H1 (cell line): Measurements from ENCODE around the gene PSMC2. TPM values are rescaled to one million over a fixed set of nuclear protein-coding genes. Genes with fewer than 3 reads are reported as not detected.

ENCODE experiments used
- CTCF ChIA-PET: fragments of 300-600 bp; sonication (Branson Sonifier 250); formaldehyde crosslinking; loops from one replicate; lab custom pipeline; 2021; ENCODE audit not compliant: partially characterized antibody; lab: Charles Lee
- POLR2A ChIA-PET: fragments of 300-600 bp; sonication (Branson Sonifier 250); formaldehyde crosslinking; loops from one replicate; lab custom pipeline; 2021; ENCODE audit warnings: inconsistent platforms; ENCODE audit not compliant: partially characterized antibody; lab: Charles Lee
- DNase-seq, 2 experiments: peaks; one replicate each; pipeline versions ENCODE4 v3.0.0 to v3.0.0-alpha.2; 2010 to 2022; ENCODE audit warnings: low spot score in 2 of 2, low read depth in 1 of 2, mixed read lengths in 1 of 2
- FAIRE-seq: peaks from 2 replicates; lab custom pipeline; 2011; peaks lifted over from hg19 to GRCh38; lab: Jason Lieb, UNC
- H2AFZ ChIP-seq: 2 replicates; pipeline ENCODE4 v1.8.1; 2012; ENCODE audit warnings: low read length, inconsistent platforms
- H2AK5ac ChIP-seq: 2 replicates; pipeline ENCODE4 v1.6.1; 2013; ENCODE audit warnings: low read depth, low read length
- H2BK120ac ChIP-seq: replicated peaks from 2 replicates; pipeline ENCODE3; 2013; ENCODE audit warnings: low read depth, low read length, inconsistent platforms
- H2BK12ac ChIP-seq: 2 replicates; pipeline ENCODE4 v1.6.1; 2013; ENCODE audit warnings: low read depth, low read length
- H2BK15ac ChIP-seq: 2 replicates; pipeline ENCODE4 v1.6.1; 2013; ENCODE audit warnings: low read length
- H2BK20ac ChIP-seq: 2 replicates; pipeline ENCODE4 v1.6.1; 2013; ENCODE audit warnings: low read length
- H2BK5ac ChIP-seq: 2 replicates; pipeline ENCODE4 v1.6.1; 2013; ENCODE audit warnings: low read depth, low read length
- H3K14ac ChIP-seq: 2 replicates; pipeline ENCODE4 v1.6.1; 2013; ENCODE audit warnings: inconsistent platforms; ENCODE audit not compliant: insufficient read length
- H3K18ac ChIP-seq: 2 replicates; pipeline ENCODE4 v1.6.1; 2013; ENCODE audit warnings: low read length; ENCODE audit errors: extremely low read depth
- H3K23ac ChIP-seq: 2 replicates; pipeline ENCODE4 v1.6.1; 2013; ENCODE audit warnings: inconsistent platforms; ENCODE audit not compliant: insufficient read length
- H3K23me2 ChIP-seq: 2 replicates; pipeline ENCODE4 v1.6.1; 2013; ENCODE audit warnings: low read depth, low read length
- H3K27ac ChIP-seq: 2 replicates; pipeline ENCODE4 v1.6.1; 2011; ENCODE audit warnings: low read depth, low read length, inconsistent platforms
- H3K27me3 ChIP-seq, 4 experiments: replicated peaks in 1 of 4; 1 replicate in 1 of 4; 2 replicates in 3 of 4; pipeline versions ENCODE4 v1.6.1 to v1.8.1; 2011 to 2013; ENCODE audit warnings: low read length in 3 of 4, mild to moderate bottlenecking in 3 of 4, inconsistent platforms in 2 of 4, mixed read lengths in 2 of 4, moderate library complexity in 1 of 4; ENCODE audit not compliant: control insufficient read depth in 3 of 4, insufficient read depth in 3 of 4; ENCODE audit errors: extremely low read depth in 1 of 4
- H3K36me3 ChIP-seq, 4 experiments: 2 replicates each; pipeline versions ENCODE4 v1.6.1 to v1.8.1; 2011 to 2013; ENCODE audit warnings: mild to moderate bottlenecking in 4 of 4, low read length in 3 of 4, moderate library complexity in 2 of 4, control low read depth in 1 of 4, inconsistent platforms in 1 of 4; ENCODE audit not compliant: insufficient read depth in 4 of 4, control insufficient read depth in 2 of 4
- H3K4ac ChIP-seq: replicated peaks from 2 replicates; pipeline ENCODE3; 2013; ENCODE audit warnings: low read length, low read depth, mixed read lengths, inconsistent platforms; ENCODE audit not compliant: insufficient read length
- H3K4me1 ChIP-seq, 4 experiments: replicated peaks in 1 of 4; 1 replicate in 1 of 4; 2 replicates in 3 of 4; pipeline versions ENCODE4 v1.6.1 to v1.8.1; 2011 to 2013; ENCODE audit warnings: low read length in 3 of 4, inconsistent platforms in 2 of 4, mixed read lengths in 1 of 4; ENCODE audit not compliant: insufficient read depth in 4 of 4, control insufficient read depth in 3 of 4
- H3K4me2 ChIP-seq, 2 experiments: 2 replicates each; pipeline versions ENCODE4 v1.6.1 to v1.8.1; 2011 to 2013; ENCODE audit warnings: low read depth in 2 of 2, low read length in 2 of 2, control low read depth in 1 of 2, inconsistent platforms in 1 of 2, mild to moderate bottlenecking in 1 of 2; ENCODE audit not compliant: insufficient read depth in 1 of 2
- H3K4me3 ChIP-seq, 4 experiments: fragments of 200-600, 300-600 bp in 1 of 4; sonication (generic), shearing (Covaris generic), sonication (Bioruptor Twin) in 1 of 4; 2 replicates each; pipeline versions ENCODE4 v1.5.1 to v1.8.1; 2011 to 2016; ENCODE audit warnings: low read length in 4 of 4, low read depth in 3 of 4, control low read depth in 2 of 4, inconsistent platforms in 2 of 4, mild to moderate bottlenecking in 2 of 4, mixed read lengths in 1 of 4, moderate library complexity in 1 of 4; ENCODE audit not compliant: insufficient read depth in 2 of 4; ENCODE audit errors: extremely low read depth in 1 of 4
- H3K56ac ChIP-seq: replicated peaks from 2 replicates; pipeline ENCODE3; 2013; ENCODE audit warnings: low read depth, mild to moderate bottlenecking, mixed read lengths, low read length, inconsistent platforms; ENCODE audit not compliant: insufficient read length
- H3K79me1 ChIP-seq: 2 replicates; pipeline ENCODE4 v1.6.1; 2013; ENCODE audit warnings: low read depth, low read length, control low read depth
- H3K79me2 ChIP-seq, 2 experiments: 2 replicates each; pipeline versions ENCODE4 v1.6.1 to v1.8.1; 2012 to 2013; ENCODE audit warnings: low read length in 2 of 2, mild to moderate bottlenecking in 2 of 2, inconsistent platforms in 1 of 2; ENCODE audit not compliant: insufficient read depth in 2 of 2, control insufficient read depth in 1 of 2
- H3K9ac ChIP-seq, 4 experiments: replicated peaks in 1 of 4; 1 replicate in 1 of 4; 2 replicates in 3 of 4; pipeline versions ENCODE4 v1.6.1 to v1.8.1; 2011 to 2013; ENCODE audit warnings: low read depth in 3 of 4, low read length in 3 of 4, control low read depth in 2 of 4, mild to moderate bottlenecking in 2 of 4, moderate library complexity in 2 of 4, inconsistent platforms in 1 of 4; ENCODE audit errors: extremely low read depth in 1 of 4
- H3K9me3 ChIP-seq, 2 experiments: 2 replicates each; pipeline versions ENCODE4 v1.6.1 to v1.8.1; 2012 to 2013; ENCODE audit warnings: mild to moderate bottlenecking in 2 of 2, moderate library complexity in 2 of 2, control low read depth in 1 of 2, inconsistent platforms in 1 of 2, low read depth in 1 of 2, low read length in 1 of 2, mixed read lengths in 1 of 2; ENCODE audit not compliant: insufficient read depth in 2 of 2
- H4K20me1 ChIP-seq, 2 experiments: replicated peaks in 1 of 2; 2 replicates each; pipeline versions ENCODE3 to v1.8.1; 2011 to 2013; ENCODE audit warnings: inconsistent platforms in 2 of 2, low read length in 2 of 2, mild to moderate bottlenecking in 1 of 2; ENCODE audit not compliant: insufficient read depth in 2 of 2, control insufficient read depth in 1 of 2
- H4K5ac ChIP-seq: 2 replicates; pipeline ENCODE4 v1.6.1; 2013; ENCODE audit warnings: low read length, low read depth, mixed read lengths, inconsistent platforms; ENCODE audit not compliant: insufficient read length
- H4K8ac ChIP-seq: 2 replicates; pipeline ENCODE4 v1.8.0; 2013; ENCODE audit warnings: mild to moderate bottlenecking, moderate library complexity, low read length, inconsistent platforms; ENCODE audit not compliant: insufficient read depth; ENCODE audit errors: extremely low read depth
- H4K91ac ChIP-seq: replicated peaks from 2 replicates; pipeline ENCODE3; 2013; ENCODE audit warnings: low read length, mixed read lengths, inconsistent platforms; ENCODE audit not compliant: insufficient read length
- BACH1 ChIP-seq: IDR thresholded peaks from 2 replicates; pipeline ENCODE4 v1.6.1; 2012; ENCODE audit warnings: low read length, improper control_type of control experiment
- CBX8 ChIP-seq: fragments of 300-800, 300-1000 bp; sonication (generic); IDR thresholded peaks from 2 replicates; pipeline ENCODE4 v1.7.1; 2016; ENCODE audit warnings: low read depth, low read length, borderline replicate concordance
- CREB1 ChIP-seq: IDR thresholded peaks from 2 replicates; pipeline ENCODE4 v1.6.1; 2012; ENCODE audit warnings: inconsistent platforms
- CTBP2 ChIP-seq: IDR thresholded peaks from 2 replicates; pipeline ENCODE4 v1.7.0; 2011; ENCODE audit warnings: borderline replicate concordance, mild to moderate bottlenecking, moderate library complexity, mixed read lengths, low read length; ENCODE audit not compliant: insufficient read depth, insufficient read length
- EZH2 ChIP-seq: fragments of 200-600 bp; sonication (generic); IDR thresholded peaks from 2 replicates; pipeline ENCODE4 v1.7.1; 2012; ENCODE audit warnings: low read depth, mild to moderate bottlenecking, moderate library complexity, low read length, inconsistent platforms; ENCODE audit not compliant: severe bottlenecking
- FOSL1 ChIP-seq: IDR thresholded peaks from 2 replicates; pipeline ENCODE4 v1.6.1; 2011; ENCODE audit warnings: mild to moderate bottlenecking, low read depth, low read length, moderate library complexity; ENCODE audit not compliant: insufficient read depth
- HDAC2 ChIP-seq, 2 experiments: fragments of 300-600 bp in 1 of 2; sonication (generic) in 1 of 2; IDR thresholded peaks; 2 replicates each; pipeline ENCODE4 v1.6.1; 2011 to 2012; ENCODE audit warnings: low read depth in 2 of 2, low read length in 2 of 2, mild to moderate bottlenecking in 2 of 2, moderate library complexity in 2 of 2, borderline replicate concordance in 1 of 2, inconsistent platforms in 1 of 2
- NRF1 ChIP-seq: IDR thresholded peaks from 2 replicates; pipeline ENCODE4 v1.6.1; 2011; ENCODE audit warnings: mild to moderate bottlenecking, low read depth, low read length, improper control_type of control experiment
- RBBP5 ChIP-seq: IDR thresholded peaks from 2 replicates; pipeline ENCODE4 v1.7.1; 2012; ENCODE audit warnings: low read depth, mild to moderate bottlenecking, inconsistent platforms, low read length, moderate library complexity, borderline replicate concordance
- RXRA ChIP-seq: IDR thresholded peaks from 2 replicates; pipeline ENCODE4 v1.6.1; 2011; ENCODE audit warnings: low read depth, mild to moderate bottlenecking, low read length, moderate library complexity; ENCODE audit not compliant: insufficient read depth
- SP1 ChIP-seq: IDR thresholded peaks from 2 replicates; pipeline ENCODE4 v1.6.1; 2011; ENCODE audit warnings: low read depth, low read length
- SP2 ChIP-seq: IDR thresholded peaks from 2 replicates; pipeline ENCODE4 v1.6.1; 2012; ENCODE audit warnings: mild to moderate bottlenecking, low read length, inconsistent platforms
- USF2 ChIP-seq: IDR thresholded peaks from 2 replicates; pipeline ENCODE4 v1.6.1; 2011; ENCODE audit warnings: low read length, improper control_type of control experiment
- WGBS, 2 experiments: shearing (Covaris generic) in 1 of 2; methylation state at CpG; one replicate each; pipeline versions ENCODE4 v1.1.6 to v1.1.7; 2013 to 2015; ENCODE audit warnings: low lambda C conversion rate in 2 of 2, mixed read lengths in 2 of 2, inconsistent platforms in 1 of 2, low coverage in 1 of 2, missing lambda C conversion rate in 1 of 2; ENCODE audit not compliant: insufficient replicate concordance in 2 of 2, insufficient coverage in 1 of 2, insufficient read length in 1 of 2; ENCODE audit errors: extremely low coverage in 1 of 2, missing lambda C conversion rate in 1 of 2; 5-methylcytosine and 5-hydroxymethylcytosine counted together
- polyA plus RNA-seq, 7 experiments: library from polyadenylated mRNA; depleted of rRNA in 3 of 7; stranded (reverse) in 5 of 7; unstranded in 2 of 7; fragments of >200 nt in 5 of 7; fragments of 200-250 nt in 2 of 7; gene quantifications; 1 replicate in 5 of 7; 2 replicates in 1 of 7; 4 replicates in 1 of 7; pipeline versions ENCODE4 v1.2.1 to v1.2.3, GENCODE V29; 2011 to 2013; ENCODE audit warnings: missing spikeins in 2 of 7, mixed read lengths in 2 of 7
- total RNA-seq: library from RNA; stranded (reverse); fragmentation: NEBNext Ultra II Directional; extraction: Animal tissue kit (Norgen Biotek cat#: 25700); gene quantifications from 2 replicates; pipeline ENCODE4 v1.2.1, GENCODE V29; 2021

Gene PSMC2
- total and polyA plus RNA-seq, 2 of the 8 experiments (the other 6 are each of a cell fraction or from before 2014, with no cell fraction given), result 80.9 to 141 TPM

DNA sequence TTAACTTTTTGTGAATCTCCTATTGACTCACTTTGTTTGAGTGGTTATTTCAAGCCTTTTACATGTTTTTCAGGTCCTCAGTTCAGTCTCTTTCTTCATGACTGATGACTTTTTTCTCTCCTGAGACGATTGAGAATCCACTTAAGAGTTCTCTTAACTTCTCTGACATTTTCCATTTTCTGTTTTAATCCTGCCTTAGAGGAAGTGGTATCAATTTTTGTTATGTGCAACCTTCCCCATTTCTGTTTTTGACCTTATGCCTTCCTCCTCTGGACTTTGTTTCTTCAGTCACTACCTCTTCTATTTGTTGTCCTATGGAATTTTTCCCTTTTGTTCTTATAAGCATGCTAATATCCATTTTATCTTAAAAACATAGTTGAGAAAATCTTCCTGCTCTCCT lies 2.4 kb downstream of the PSMC2 start:
- Histone ChIP-seq H2BK120ac (no peak overlapping the region), H3K56ac (no peak overlapping the region), H3K9ac (no peak overlapping the region), H2AFZ (no peak overlapping the region), H2AK5ac (no peak overlapping the region), H2BK15ac (no peak overlapping the region), H3K36me3 (peaks cover 2 to 10% (median 5%) of the 10 kb centered on the region in 4 experiments; a peak in 4 of 8 replicates), H4K20me1 (peaks cover 3 to 5% of the 10 kb centered on the region in 2 experiments), H3K79me1 (0 out of 2 replicates have a peak, but pooled peaks cover 2% of the 10 kb centered on the region), H3K23ac (no peak overlapping the region), H4K5ac (no peak overlapping the region), H2BK20ac (no peak overlapping the region), H3K4me3 (no peak overlapping the region), H4K8ac (no peak overlapping the region), H3K27ac (no peak overlapping the region), H3K79me2 (peaks cover 20 to 66% of the 10 kb centered on the region in 2 experiments), H3K18ac (no peak overlapping the region), H3K4ac (no peak overlapping the region), H3K14ac (no peak overlapping the region), H2BK5ac (no peak overlapping the region), H3K4me2 (no peak overlapping the region), H3K4me1 (0 out of 7 replicates have a peak, but pooled peaks cover 0 to 2% (median 0%) of the 10 kb centered on the region in 4 experiments), H4K91ac (no peak overlapping the region), H3K27me3 (no peaks in the 10 kb centered on the region), H3K23me2 (0 out of 2 replicates have a peak, but pooled peaks cover 2% of the 10 kb centered on the region), H2BK12ac (no peak overlapping the region), H3K9me3 (no peaks in the 10 kb centered on the region)
- WGBS, 2 experiments, result 85% methylated on average over 1 of the region's 1 CpG; no CpG with 5 or more reads in 1 of the 2 experiments
- no peak for FAIRE-seq
- ChIA-PET POLR2A (interaction anchor here (0.6 to 0.7 kb wide), 2 partner anchors 12 to 260 kb away, joined by 3 to 4 read pairs; no protein-coding TSS in a partner anchor), CTCF (no interaction called here)
- no peak for DNase-seq
- TF ChIP-seq SP2 (no peak), SP1 (no peak), RBBP5 (no peak), CREB1 (no peak), EZH2 (no peak), HDAC2 (IDR thresholded peaks at IDR 0.05; ENCODE audit: borderline replicate concordance in 1 of 2, low read depth in 2 of 2, low read length in 2 of 2) (no peak), CTBP2 (no peak), USF2 (no peak), RXRA (no peak), NRF1 (no peak), BACH1 (no peak), CBX8 (no peak), FOSL1 (no peak)
